ENCODE measurements around the gene MRPL1.

DNA sequence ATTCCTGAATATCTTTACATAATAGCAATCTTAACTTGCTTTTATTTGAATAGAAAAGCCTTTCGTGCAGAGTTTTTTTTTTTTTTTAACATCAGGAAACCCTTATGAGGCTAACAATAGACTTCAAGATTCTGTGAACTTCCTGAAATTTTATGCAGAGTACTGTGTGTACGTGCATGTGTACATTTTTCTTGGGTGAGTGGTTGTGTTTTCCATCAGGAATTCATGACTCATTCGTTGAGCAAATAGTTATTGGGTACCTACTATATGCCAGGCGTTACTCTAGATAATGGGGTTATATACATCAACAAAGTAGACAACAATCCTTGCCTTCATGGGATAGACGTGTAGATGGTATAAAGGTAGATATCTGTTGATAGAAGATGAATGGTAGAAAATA, 59.1 kb downstream of the MRPL1 start:
- TF ChIP-seq, protein P1, sequence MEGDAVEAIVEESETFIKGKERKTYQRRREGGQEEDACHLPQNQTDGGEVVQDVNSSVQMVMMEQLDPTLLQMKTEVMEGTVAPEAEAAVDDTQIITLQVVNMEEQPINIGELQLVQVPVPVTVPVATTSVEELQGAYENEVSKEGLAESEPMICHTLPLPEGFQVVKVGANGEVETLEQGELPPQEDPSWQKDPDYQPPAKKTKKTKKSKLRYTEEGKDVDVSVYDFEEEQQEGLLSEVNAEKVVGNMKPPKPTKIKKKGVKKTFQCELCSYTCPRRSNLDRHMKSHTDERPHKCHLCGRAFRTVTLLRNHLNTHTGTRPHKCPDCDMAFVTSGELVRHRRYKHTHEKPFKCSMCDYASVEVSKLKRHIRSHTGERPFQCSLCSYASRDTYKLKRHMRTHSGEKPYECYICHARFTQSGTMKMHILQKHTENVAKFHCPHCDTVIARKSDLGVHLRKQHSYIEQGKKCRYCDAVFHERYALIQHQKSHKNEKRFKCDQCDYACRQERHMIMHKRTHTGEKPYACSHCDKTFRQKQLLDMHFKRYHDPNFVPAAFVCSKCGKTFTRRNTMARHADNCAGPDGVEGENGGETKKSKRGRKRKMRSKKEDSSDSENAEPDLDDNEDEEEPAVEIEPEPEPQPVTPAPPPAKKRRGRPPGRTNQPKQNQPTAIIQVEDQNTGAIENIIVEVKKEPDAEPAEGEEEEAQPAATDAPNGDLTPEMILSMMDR (IDR thresholded peaks at IDR 0.05 in 2 of 3, conservative IDR thresholded peaks at IDR 0.05 in 1 of 3; ENCODE audit: insufficient read depth in 2 of 3, low read depth in 1 of 3, low read length in 3 of 3), result no peak
- no peak for TF ChIP-seq GABPB1 (CRISPR knock-in tag; IDR thresholded peaks at IDR 0.05)
- TF ChIP-seq CAMTA2 (CRISPR knock-in tag; conservative IDR thresholded peaks at IDR 0.05), result no peak
- TF ChIP-seq PCBP2 (IDR thresholded peaks at IDR 0.05; ENCODE audit: low read depth, low read length, poor library complexity, severe bottlenecking), result no peak

Data from K562 (cell line).